Testis (tissue), 2 donors: ENCODE results near the gene CRIM1.

Experiments used
- POLR2A ChIP-seq: fragments of 450-650 bp; IDR thresholded peaks from one replicate; pipeline ENCODE4 v1.6.1; 2017; ENCODE audit warnings: antibody characterized with exemption, mild to moderate bottlenecking, moderate library complexity
- TF ChIP-seq, protein P1 (sequence below), 3 experiments: fragments of 450-650 bp in 2 of 3; fragments of 200-600 bp in 1 of 3; sonication (generic) in 1 of 3; IDR thresholded peaks; one replicate each; pipeline ENCODE4 v1.5.1; 2016 to 2019; ENCODE audit warnings: antibody characterized with exemption in 3 of 3, mild to moderate bottlenecking in 2 of 3, moderate library complexity in 1 of 3

DNA sequence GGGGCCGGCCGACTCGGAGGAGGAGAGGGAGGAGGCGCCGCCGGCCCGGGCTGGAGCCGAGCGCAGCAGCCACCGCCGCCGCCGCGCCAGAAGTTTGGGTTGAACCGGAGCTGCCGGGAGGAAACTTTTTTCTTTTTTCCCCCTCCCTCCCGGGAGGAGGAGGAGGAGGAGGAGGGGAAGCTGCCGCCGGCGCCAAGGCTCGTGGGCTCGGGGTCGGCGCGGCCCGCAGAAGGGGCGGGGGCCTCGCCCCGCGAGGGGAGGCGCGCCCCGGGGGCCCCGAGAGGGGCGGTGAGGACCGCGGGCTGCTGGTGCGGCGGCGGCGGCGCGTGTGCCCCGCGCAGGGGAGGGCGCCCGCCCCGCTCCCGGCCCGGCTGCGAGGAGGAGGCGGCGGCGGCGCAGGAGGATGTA is 316 bp downstream of the CRIM1 start:
- TF ChIP-seq, protein P1, sequence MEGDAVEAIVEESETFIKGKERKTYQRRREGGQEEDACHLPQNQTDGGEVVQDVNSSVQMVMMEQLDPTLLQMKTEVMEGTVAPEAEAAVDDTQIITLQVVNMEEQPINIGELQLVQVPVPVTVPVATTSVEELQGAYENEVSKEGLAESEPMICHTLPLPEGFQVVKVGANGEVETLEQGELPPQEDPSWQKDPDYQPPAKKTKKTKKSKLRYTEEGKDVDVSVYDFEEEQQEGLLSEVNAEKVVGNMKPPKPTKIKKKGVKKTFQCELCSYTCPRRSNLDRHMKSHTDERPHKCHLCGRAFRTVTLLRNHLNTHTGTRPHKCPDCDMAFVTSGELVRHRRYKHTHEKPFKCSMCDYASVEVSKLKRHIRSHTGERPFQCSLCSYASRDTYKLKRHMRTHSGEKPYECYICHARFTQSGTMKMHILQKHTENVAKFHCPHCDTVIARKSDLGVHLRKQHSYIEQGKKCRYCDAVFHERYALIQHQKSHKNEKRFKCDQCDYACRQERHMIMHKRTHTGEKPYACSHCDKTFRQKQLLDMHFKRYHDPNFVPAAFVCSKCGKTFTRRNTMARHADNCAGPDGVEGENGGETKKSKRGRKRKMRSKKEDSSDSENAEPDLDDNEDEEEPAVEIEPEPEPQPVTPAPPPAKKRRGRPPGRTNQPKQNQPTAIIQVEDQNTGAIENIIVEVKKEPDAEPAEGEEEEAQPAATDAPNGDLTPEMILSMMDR (IDR thresholded peaks at IDR 0.05): no peak
- TF ChIP-seq POLR2A: no peak
